NB4 (cell line): ENCODE measurements around the gene SP7.
"Not testable (repeated sequence)": the region's sequence is repeated elsewhere in the genome, so short reads cannot be mapped to it uniquely, and the experiment has no call there.

Source experiments
- DNase-seq: peaks from one replicate; pipeline ENCODE4 v3.0.0; 2010; ENCODE audit warnings: low read depth
- H3K4me3 ChIP-seq: one replicate; pipeline ENCODE4 v1.5.1; 2011; ENCODE audit warnings: mild to moderate bottlenecking, low read depth, low read length, moderate library complexity
- MYC ChIP-seq: IDR thresholded peaks from 2 replicates; pipeline ENCODE4 v1.6.1; 2011; ENCODE audit warnings: low read depth, low read length
- POLR2A ChIP-seq: IDR thresholded peaks from 2 replicates; pipeline ENCODE4 v1.6.1; 2011; ENCODE audit warnings: mild to moderate bottlenecking; ENCODE audit not compliant: insufficient read length; ENCODE audit errors: extremely low read depth
- TF ChIP-seq, protein P1 (sequence below): IDR thresholded peaks from one replicate; pipeline ENCODE4 v1.5.1; 2012; ENCODE audit warnings: low read depth, low read length
- TF ChIP-seq, protein P2 (sequence below): IDR thresholded peaks from 2 replicates; pipeline ENCODE4 v1.6.1; 2011; ENCODE audit warnings: low read depth, low read length

SP7 gene

DNA sequence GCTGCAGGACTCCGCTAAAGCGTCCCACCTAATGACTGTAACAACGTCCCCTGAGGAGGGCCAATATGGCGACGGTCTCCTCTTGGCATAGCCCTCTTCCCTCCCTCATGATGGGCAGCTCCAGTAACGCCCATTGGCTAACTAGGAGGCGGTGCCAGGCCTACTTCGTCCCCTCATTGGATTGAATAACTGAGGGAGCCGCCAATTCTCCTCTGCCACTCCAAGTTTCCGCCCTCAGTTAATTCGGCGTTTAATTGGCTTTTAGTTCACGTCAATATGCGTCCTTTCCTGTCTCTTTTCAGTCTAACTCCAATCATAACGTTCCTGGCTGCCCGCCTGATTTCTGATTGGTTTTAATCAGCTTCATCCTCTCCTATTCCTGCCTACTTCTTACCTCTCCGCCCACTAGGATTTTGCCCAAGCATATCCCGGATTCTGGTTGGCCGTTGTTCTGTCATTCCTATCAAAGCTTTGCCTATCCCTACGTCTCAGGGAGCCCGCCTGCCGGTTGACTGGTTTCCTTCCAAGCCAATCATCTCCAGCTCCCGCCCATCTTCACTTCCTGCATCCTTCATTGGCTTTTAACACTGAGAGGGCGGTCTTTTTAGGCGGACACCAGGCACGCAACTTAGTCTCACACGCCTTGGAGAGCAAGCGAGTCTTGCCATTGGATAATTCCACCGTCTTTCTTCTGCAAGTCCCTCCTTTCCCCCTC, 43.4 kb upstream of the SP7 start:
- TF ChIP-seq MYC (peak; percentile 61), POLR2A (peak; percentile 97)
- TF ChIP-seq, protein P1, sequence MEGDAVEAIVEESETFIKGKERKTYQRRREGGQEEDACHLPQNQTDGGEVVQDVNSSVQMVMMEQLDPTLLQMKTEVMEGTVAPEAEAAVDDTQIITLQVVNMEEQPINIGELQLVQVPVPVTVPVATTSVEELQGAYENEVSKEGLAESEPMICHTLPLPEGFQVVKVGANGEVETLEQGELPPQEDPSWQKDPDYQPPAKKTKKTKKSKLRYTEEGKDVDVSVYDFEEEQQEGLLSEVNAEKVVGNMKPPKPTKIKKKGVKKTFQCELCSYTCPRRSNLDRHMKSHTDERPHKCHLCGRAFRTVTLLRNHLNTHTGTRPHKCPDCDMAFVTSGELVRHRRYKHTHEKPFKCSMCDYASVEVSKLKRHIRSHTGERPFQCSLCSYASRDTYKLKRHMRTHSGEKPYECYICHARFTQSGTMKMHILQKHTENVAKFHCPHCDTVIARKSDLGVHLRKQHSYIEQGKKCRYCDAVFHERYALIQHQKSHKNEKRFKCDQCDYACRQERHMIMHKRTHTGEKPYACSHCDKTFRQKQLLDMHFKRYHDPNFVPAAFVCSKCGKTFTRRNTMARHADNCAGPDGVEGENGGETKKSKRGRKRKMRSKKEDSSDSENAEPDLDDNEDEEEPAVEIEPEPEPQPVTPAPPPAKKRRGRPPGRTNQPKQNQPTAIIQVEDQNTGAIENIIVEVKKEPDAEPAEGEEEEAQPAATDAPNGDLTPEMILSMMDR: no peak
- TF ChIP-seq, protein P2, sequence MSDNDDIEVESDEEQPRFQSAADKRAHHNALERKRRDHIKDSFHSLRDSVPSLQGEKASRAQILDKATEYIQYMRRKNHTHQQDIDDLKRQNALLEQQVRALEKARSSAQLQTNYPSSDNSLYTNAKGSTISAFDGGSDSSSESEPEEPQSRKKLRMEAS: no peak
- peak; percentile 100 for DNase-seq

DNA sequence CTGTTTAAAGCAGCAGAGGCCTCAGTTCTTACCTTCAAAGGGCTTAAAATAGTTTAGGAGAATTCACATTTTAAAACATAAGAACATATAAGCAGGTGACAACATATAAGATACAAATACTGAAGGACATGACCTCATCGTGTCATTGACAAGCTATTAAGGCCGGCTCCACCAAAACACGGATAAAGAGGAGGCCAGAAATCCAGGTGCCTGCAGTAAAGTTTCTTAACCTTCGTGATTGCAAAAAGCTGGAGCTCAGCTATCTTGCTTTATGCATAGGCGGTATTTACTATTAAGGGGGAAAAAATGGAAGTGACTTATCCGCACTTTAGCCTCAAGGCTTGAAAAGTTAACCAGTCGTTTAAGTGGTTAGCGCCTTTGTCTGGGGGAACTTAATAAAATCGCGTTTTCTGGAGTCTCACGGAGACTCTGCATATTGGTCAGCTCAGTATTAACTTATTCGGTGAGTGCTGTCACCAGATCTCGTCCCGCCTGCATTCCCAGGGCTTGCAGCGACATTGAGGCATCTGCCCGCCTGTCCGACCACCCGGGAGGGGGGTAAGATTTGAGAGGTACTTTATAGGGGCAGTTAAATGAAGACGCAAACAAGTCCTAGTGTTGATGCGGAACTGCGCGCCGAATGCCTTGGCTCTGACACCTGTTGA, 42.7 kb upstream of the SP7 start:
- DNase-seq: peak; percentile 48
- TF ChIP-seq MYC (no peak), POLR2A (no peak)
- TF ChIP-seq, protein P1: no peak
- TF ChIP-seq, protein P2: no peak

More for the DNA sequence above, 43.4 kb upstream of the SP7 start:
- peak overlapping the region; percentile 69 for H3K4me3 ChIP-seq

DNA sequence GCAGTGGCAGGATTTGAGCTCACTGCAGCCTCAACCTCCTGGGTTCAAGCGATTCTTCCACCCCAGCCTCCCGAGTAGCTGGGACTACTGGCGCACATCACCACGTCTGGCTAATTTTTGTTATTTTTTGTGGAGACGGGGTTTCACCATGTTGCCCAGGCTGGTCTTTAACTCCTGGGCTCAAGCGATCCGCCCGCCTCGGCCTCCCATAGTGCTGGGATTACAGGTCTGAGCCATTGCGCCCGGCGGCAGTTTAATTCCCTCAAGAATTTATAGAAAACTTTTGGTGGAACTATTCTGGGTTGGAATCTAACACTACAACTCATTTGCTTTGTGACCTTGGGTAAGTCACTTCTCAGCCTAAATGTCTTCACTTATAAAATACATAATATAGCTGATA, 42.1 kb upstream of the SP7 start:
- H3K4me3 ChIP-seq: peak overlapping the region; percentile 69
- no peak for DNase-seq
- TF ChIP-seq, protein P1: no peak
- TF ChIP-seq MYC (no peak), POLR2A (no peak)
- TF ChIP-seq, protein P2: no peak

More for the DNA sequence above, 42.7 kb upstream of the SP7 start:
- peak overlapping the region; percentile 69 for H3K4me3 ChIP-seq

DNA sequence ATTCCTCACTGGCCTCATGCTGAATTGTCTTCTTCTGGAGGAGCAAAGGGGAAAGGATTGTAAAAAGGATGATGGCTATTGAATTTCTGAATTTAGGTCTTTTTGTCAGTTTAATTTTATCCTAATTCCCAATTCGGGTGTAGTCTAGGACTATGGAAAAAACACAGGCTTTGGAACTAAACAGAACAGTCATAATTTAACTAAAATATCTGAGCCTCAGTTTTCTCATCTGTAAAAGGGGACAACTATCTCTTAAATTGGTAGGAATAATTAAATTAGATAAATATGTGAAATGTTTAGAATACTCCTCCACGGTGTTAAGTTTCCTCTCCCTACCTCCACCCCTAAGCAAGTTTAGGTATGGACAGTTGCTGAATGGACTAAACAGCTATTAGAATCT, 40.6 kb upstream of the SP7 start:
- no peak overlapping the region for H3K4me3 ChIP-seq
- DNase-seq: no peak
- no peak for TF ChIP-seq POLR2A
- TF ChIP-seq, protein P2: no peak
- TF ChIP-seq MYC: no peak
- TF ChIP-seq, protein P1: no peak

DNA sequence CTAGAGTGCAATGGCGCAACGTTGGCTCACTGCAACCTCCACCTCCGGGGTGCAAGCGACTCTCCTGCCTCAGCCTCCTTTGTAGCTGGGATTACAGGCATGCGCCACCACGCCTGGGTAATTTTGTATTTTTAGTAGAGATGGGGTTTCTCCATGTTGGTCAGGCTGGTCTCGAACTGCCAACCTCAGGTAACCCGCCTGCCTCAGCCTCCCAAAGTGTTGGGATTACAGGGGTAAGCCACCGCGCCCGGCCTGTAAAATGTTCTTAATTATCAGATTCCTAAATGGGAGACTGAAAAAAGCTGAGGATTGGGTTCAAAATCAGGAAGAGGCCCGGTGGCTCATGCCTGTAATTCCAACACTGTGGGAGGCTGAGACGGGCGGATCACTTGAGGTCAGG, 38.1 kb upstream of the SP7 start:
- not testable (repeated sequence) for H3K4me3 ChIP-seq, DNase-seq

DNA sequence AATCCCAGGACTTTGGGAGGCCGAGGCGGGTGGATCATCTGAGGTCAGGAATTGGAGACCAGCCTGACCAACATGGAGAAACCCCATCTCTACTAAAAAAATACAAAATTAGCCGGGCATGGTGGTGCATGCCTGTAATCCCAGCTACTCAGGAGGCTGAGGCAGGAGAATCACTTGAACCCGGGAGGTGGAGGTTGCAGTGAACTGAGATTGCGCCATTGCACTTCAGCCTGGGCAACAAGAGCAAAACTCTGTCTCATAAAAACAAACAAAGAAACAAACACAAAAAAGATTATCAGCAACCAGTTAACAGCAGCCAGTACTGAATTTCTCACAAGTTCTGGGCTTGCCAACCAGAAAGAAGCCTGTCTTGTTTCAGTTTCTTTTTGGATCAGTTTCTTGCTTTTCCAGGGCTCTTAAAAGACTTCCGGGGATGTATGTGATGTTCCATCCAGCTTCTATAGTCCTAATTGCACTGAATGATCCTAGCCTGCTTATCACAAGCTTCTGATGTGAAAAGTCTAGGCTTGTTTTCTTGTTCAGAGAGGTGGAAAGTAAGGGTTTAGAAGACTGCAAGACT, 37.5 kb upstream of the SP7 start:
- DNase-seq, H3K4me3 ChIP-seq: not testable (repeated sequence)

DNA sequence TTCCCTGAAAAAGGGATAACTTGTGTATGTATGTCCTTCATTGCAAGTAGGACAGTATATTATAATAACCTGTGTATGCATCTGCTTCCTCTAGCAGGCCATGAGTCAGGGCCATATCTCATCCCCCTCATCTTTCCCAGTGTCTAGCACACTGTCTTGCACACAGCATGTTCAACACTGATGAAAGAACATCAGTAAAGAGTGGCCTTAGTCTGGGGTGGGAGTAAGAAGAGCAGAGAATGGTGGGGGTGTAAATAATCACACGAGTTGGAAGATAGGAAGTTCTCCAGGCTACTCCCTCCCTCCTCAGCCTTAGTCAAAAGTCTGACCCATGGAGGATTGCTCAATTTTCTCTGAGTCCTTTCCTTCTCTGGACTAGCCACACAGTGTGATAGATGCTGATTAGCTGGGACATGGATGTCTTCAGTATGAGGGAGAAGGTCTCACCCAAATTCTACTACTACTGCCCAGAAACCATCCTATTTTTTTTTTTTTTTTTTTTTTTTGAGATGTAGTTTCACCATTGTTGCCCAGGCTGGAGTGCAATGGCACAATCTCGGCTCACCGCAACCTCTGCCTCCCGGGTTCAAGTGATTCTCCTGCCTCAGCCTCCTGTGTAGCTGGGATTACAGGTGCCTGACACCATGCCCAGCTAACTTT, 29.2 kb upstream of the SP7 start:
- H3K4me3 ChIP-seq: no peak overlapping the region
- TF ChIP-seq MYC: no peak
- TF ChIP-seq POLR2A: no peak
- TF ChIP-seq, protein P1: no peak
- TF ChIP-seq, protein P2: no peak
- peak; percentile 76 for DNase-seq

DNA sequence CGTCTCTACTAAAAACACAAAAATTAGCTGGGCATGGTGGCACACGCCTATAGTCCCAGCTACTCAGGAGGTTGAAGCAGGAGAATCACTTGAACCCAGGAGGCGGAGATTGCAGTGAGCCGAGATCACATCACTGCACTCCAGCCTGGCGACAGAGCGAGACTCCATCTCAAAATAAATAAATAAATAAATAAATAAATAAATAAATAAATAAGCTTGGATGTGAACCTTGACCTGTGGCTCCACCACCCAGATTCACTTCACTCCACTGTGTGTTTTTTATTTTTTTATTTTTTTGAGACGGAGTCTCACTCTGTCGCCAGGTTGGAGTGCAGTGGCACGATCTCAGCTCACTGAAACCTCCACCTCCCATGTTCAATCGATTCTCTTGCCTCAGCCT, 25.5 kb upstream of the SP7 start:
- H3K4me3 ChIP-seq, DNase-seq: not testable (repeated sequence)
